ENCODE data around the gene DPP7.

DPP7 gene

GRCh38 chr9:137069508-137070091, 44.9 kb downstream of the DPP7 start:
- no peaks in the 10 kb centered on the region for H3K36me3 ChIP-seq (replicated peaks; ENCODE audit: insufficient read depth, low read length)
- TF ChIP-seq EZH2phosphoT487 (IDR thresholded peaks at IDR 0.05; ENCODE audit: low read length) = no peak
- TF ChIP-seq CTCF (IDR thresholded peaks at IDR 0.05; ENCODE audit: low read length) = no peak
- no peak for TF ChIP-seq EZH2 (optimal IDR thresholded peaks at IDR 0.05; ENCODE audit: low read depth, low read length)
- H3K4me2 ChIP-seq (ENCODE audit: low read depth, low read length) = peak overlapping the region; percentile 97
- H3K9me2 ChIP-seq (replicated peaks; ENCODE audit: insufficient read depth, low read length) = no peaks in the 10 kb centered on the region
- H3K27ac ChIP-seq (ENCODE audit: low read length) = no peak overlapping the region
- no peak overlapping the region for H2AFZ ChIP-seq (ENCODE audit: low read length)
- H3K9me3 ChIP-seq (replicated peaks; ENCODE audit: insufficient read depth, low read length) = no peaks in the 10 kb centered on the region
- peaks cover 24% of the 10 kb centered on the region for H3K4me1 ChIP-seq (ENCODE audit: low read length)
- peak; percentile 12 for DNase-seq
- H4K20me1 ChIP-seq (ENCODE audit: insufficient read depth, low read length) = 0 out of 2 replicates have a peak, but pooled peaks cover 3% of the 10 kb centered on the region
- peaks cover 10% of the 10 kb centered on the region for H3F3A ChIP-seq (ENCODE audit: insufficient read depth, low read length)
- no peaks in the 10 kb centered on the region for H3K27me3 ChIP-seq (replicated peaks; ENCODE audit: insufficient read depth, low read length)
- peak overlapping the region; percentile 86 for H3K4me3 ChIP-seq (ENCODE audit: low read length)
- H3K79me2 ChIP-seq (ENCODE audit: low read length) = peaks cover 29% of the 10 kb centered on the region
- peak overlapping the region; percentile 57; the same call in 1 of the 2 replicates for H3K9ac ChIP-seq (ENCODE audit: low read length)

- Histone ChIP-seq H3K4me2 (ENCODE audit: low read depth, low read length) (peak overlapping the region; percentile 97), H3K79me2 (ENCODE audit: low read length) (peaks cover 29% of the 10 kb centered on the region), H3K9me3 (replicated peaks; ENCODE audit: insufficient read depth, low read length) (no peaks in the 10 kb centered on the region), H3K27me3 (replicated peaks; ENCODE audit: insufficient read depth, low read length) (no peaks in the 10 kb centered on the region), H3F3A (ENCODE audit: insufficient read depth, low read length) (peaks cover 10% of the 10 kb centered on the region), H3K9ac (ENCODE audit: low read length) (peak overlapping the region; percentile 57; the same call in 1 of the 2 replicates), H2AFZ (ENCODE audit: low read length) (no peak overlapping the region), H3K27ac (ENCODE audit: low read length) (no peak overlapping the region), H3K4me3 (ENCODE audit: low read length) (peak overlapping the region; percentile 86), H4K20me1 (ENCODE audit: insufficient read depth, low read length) (0 out of 2 replicates have a peak, but pooled peaks cover 3% of the 10 kb centered on the region), H3K9me2 (replicated peaks; ENCODE audit: insufficient read depth, low read length) (no peaks in the 10 kb centered on the region), H3K36me3 (replicated peaks; ENCODE audit: insufficient read depth, low read length) (no peaks in the 10 kb centered on the region), H3K4me1 (ENCODE audit: low read length) (peaks cover 24% of the 10 kb centered on the region)
- no peak for DNase-seq
- TF ChIP-seq EZH2phosphoT487 (IDR thresholded peaks at IDR 0.05; ENCODE audit: low read length) = no peak
- no peak for TF ChIP-seq CTCF (IDR thresholded peaks at IDR 0.05; ENCODE audit: low read length)
- TF ChIP-seq EZH2 (optimal IDR thresholded peaks at IDR 0.05; ENCODE audit: low read depth, low read length) = no peak
Measured at GRCh38 chr9:137068539-137069507, 45.7 kb downstream of the DPP7 start.

- peaks cover 24% of the 10 kb centered on the region for H3K4me1 ChIP-seq (ENCODE audit: low read length)
- H3K4me2 ChIP-seq (ENCODE audit: low read depth, low read length) = peak overlapping the region; percentile 97; the same call in 1 of the 2 replicates
- no peaks in the 10 kb centered on the region for H3K9me2 ChIP-seq (replicated peaks; ENCODE audit: insufficient read depth, low read length)
- peak overlapping the region; percentile 36; the same call in 1 of the 2 replicates for H3K27ac ChIP-seq (ENCODE audit: low read length)
- TF ChIP-seq CTCF (IDR thresholded peaks at IDR 0.05; ENCODE audit: low read length) (peak; percentile 55), EZH2phosphoT487 (IDR thresholded peaks at IDR 0.05; ENCODE audit: low read length) (no peak), EZH2 (optimal IDR thresholded peaks at IDR 0.05; ENCODE audit: low read depth, low read length) (no peak)
- H3K9me3 ChIP-seq (replicated peaks; ENCODE audit: insufficient read depth, low read length) = no peaks in the 10 kb centered on the region
- DNase-seq = peak; percentile 86
- peaks cover 29% of the 10 kb centered on the region for H3K79me2 ChIP-seq (ENCODE audit: low read length)
- no peaks in the 10 kb centered on the region for H3K36me3 ChIP-seq (replicated peaks; ENCODE audit: insufficient read depth, low read length)
- no peak overlapping the region for H3K4me3 ChIP-seq (ENCODE audit: low read length)
- H3K27me3 ChIP-seq (replicated peaks; ENCODE audit: insufficient read depth, low read length) = no peaks in the 10 kb centered on the region
- H3F3A ChIP-seq (ENCODE audit: insufficient read depth, low read length) = peaks cover 10% of the 10 kb centered on the region
- H3K9ac ChIP-seq (ENCODE audit: low read length) = no peak overlapping the region
- H4K20me1 ChIP-seq (ENCODE audit: insufficient read depth, low read length) = 0 out of 2 replicates have a peak, but pooled peaks cover 3% of the 10 kb centered on the region
- peak overlapping the region; percentile 36; the same call in 1 of the 2 replicates for H2AFZ ChIP-seq (ENCODE audit: low read length)
Measured at GRCh38 chr9:137067860-137068538, 46.5 kb downstream of the DPP7 start.

Measured in MM.1S (cell line).